Activated T-cell treated with anti-CD3 and anti-CD28 coated beads, Interleukin-2, amount 50 U/mL, for 4 hours (primary cell): ENCODE measurements around the gene WNT3. TPM values are rescaled to one million over a fixed set of nuclear protein-coding genes. Genes with fewer than 3 reads are reported as not detected.
A peak's percentile ranks its signal among the peaks of the same experiment; 100 is the strongest.
"Not testable (repeated sequence)": the region's sequence is repeated elsewhere in the genome, so short reads cannot be mapped to it uniquely, and the experiment has no call there.

Experiments used
- ATAC-seq, 2 donors: fragments of 200-7000 bp; cut with Tn5 transposase; one replicate each; pipeline ENCODE4 v1.10.0; 2021
- DNase-seq: peaks from one replicate; pipeline ENCODE4 v3.0.0-alpha.2; 2020
- H3K27me3 Mint-ChIP-seq: one replicate; pipeline ENCODE4 v1.8.0; 2021; ENCODE audit warnings: low read depth, mixed read lengths
- H3K36me3 Mint-ChIP-seq: one replicate; pipeline ENCODE4 v1.8.0; 2022; ENCODE audit warnings: mixed read lengths; ENCODE audit not compliant: insufficient read depth
- H3K4me1 Mint-ChIP-seq: one replicate; pipeline ENCODE4 v1.8.0; 2021; ENCODE audit warnings: low read depth, mixed read lengths
- H3K4me3 Mint-ChIP-seq: one replicate; pipeline ENCODE4 v1.8.0; 2021; ENCODE audit warnings: mild to moderate bottlenecking, moderate library complexity, mixed read lengths
- H3K9me3 Mint-ChIP-seq: one replicate; pipeline ENCODE4 v1.8.0; 2021; ENCODE audit warnings: mixed read lengths
- total RNA-seq, 3 donors: library from RNA; stranded (reverse); gene quantifications; one replicate each; pipeline ENCODE4 v1.2.1, GENCODE V29; 2021

Gene WNT3
- total RNA-seq, 3 donors from 2014 or later: 0.08 TPM; not detected in 2

- H3K4me1 Mint-ChIP-seq: peaks cover 16% of the 10 kb centered on the region
- peaks cover 44% of the 10 kb centered on the region for H3K27me3 Mint-ChIP-seq
- ATAC-seq (no peak), DNase-seq (no peak)
- no peaks in the 10 kb centered on the region for H3K36me3 Mint-ChIP-seq
- no peaks in the 10 kb centered on the region for H3K9me3 Mint-ChIP-seq
- H3K4me3 Mint-ChIP-seq: no peak overlapping the region
Observed at GRCh38 chr17:46773676-46774075, 44.8 kb downstream of the WNT3 start.

GRCh38 chr17:46773221-46773605, 45.3 kb downstream of the WNT3 start:
- ATAC-seq (no peak), DNase-seq (no peak)
- Mint-ChIP-seq H3K9me3 (no peaks in the 10 kb centered on the region), H3K4me1 (peaks cover 16% of the 10 kb centered on the region), H3K4me3 (peak overlapping the region; percentile 67), H3K27me3 (peaks cover 44% of the 10 kb centered on the region), H3K36me3 (no peaks in the 10 kb centered on the region)

- peaks cover 16% of the 10 kb centered on the region for H3K4me1 Mint-ChIP-seq
- peaks cover 40% of the 10 kb centered on the region for H3K27me3 Mint-ChIP-seq
- H3K4me3 Mint-ChIP-seq: peak overlapping the region; percentile 78
- no peak for ATAC-seq
- DNase-seq: no peak
- H3K36me3 Mint-ChIP-seq: no peaks in the 10 kb centered on the region
- no peaks in the 10 kb centered on the region for H3K9me3 Mint-ChIP-seq
Observed at GRCh38 chr17:46772475-46773220, 45.8 kb downstream of the WNT3 start.

DNA sequence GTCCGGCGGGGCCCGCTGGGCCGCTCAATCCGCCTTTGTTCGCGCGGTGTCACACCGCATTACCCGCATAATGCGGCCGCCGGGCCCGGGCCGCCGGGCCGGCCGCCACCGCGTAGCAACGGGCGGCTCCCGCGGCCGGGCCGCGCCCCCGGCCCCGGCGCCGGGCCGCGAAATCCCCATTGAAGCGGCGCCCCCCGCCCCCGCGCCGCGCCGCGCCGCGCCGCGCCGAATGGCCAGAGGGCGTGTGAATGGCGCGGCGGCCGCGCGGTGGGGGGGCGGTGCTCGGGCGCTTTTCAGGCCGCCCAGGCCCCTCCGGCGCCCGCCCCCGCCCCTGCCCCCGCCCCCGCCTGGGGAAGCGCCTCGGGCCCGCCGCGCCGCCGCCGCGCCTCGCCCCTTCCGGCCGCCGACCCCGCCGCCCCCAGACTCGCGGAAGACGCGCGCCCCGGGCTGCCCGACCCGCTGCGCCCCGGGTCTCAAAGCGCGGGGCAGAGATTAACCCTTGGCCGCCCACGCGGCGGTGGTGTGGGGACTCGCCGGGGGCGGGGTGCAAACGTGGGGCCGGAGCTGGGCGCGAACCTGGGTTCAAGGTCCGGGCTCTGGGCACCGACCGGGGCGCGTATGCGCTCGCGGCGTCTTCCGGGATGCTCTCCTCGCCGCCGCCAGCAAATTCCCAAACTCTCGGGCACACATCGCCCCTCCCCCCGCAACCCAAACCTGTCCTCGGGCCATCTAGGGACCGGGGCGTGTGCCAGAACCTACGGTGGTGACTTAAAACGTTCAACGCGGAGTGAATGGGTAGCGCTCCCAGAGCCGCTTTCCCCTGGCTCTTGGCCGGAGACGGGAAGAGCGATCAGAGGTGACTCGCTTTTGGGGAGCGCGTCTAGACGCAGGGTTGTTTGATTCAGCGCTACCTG, 46.7 kb downstream of the WNT3 start:
- Mint-ChIP-seq H3K36me3 (no peaks in the 10 kb centered on the region), H3K4me3 (peak overlapping the region; percentile 78), H3K9me3 (no peaks in the 10 kb centered on the region), H3K4me1 (peaks cover 16% of the 10 kb centered on the region), H3K27me3 (peaks cover 40% of the 10 kb centered on the region)
- peak; percentile 26 to 35 for ATAC-seq
- DNase-seq: no peak

- Mint-ChIP-seq H3K27me3 (peaks cover 39% of the 10 kb centered on the region), H3K36me3 (no peaks in the 10 kb centered on the region), H3K9me3 (no peaks in the 10 kb centered on the region), H3K4me1 (peaks cover 16% of the 10 kb centered on the region), H3K4me3 (peak overlapping the region; percentile 60)
- ATAC-seq (peak; percentile 64 to 69), DNase-seq (no peak)
Observed at GRCh38 chr17:46770818-46771560, 47.5 kb downstream of the WNT3 start.

DNA sequence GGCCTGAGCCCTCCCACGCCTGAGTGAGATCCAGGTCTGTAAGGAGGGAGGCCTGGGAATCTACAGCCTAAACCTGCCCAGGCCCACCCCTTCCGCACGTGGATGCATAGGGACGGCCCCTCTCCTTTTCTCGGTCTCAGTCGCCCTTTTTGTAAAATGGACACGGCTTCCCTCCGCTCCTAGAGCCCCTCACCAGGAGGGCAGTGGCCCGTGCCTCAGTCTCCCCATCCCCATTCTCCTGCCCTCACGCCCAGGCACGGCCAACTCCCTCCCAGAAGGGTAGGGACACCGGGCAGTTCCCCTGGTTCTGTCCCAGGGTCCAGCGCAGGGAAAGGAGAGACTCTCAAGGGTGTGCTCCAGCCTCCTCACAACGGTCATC, 48.1 kb downstream of the WNT3 start:
- Mint-ChIP-seq H3K9me3 (no peaks in the 10 kb centered on the region), H3K27me3 (peaks cover 40% of the 10 kb centered on the region), H3K4me3 (peak overlapping the region; percentile 60), H3K4me1 (peaks cover 16% of the 10 kb centered on the region), H3K36me3 (no peaks in the 10 kb centered on the region)
- ATAC-seq (no peak), DNase-seq (no peak)

- ATAC-seq (peak in 1 of 2 donors; percentile 7), DNase-seq (no peak)
- H3K36me3 Mint-ChIP-seq: no peaks in the 10 kb centered on the region
- peaks cover 16% of the 10 kb centered on the region for H3K4me1 Mint-ChIP-seq
- H3K27me3 Mint-ChIP-seq: peaks cover 40% of the 10 kb centered on the region
- no peaks in the 10 kb centered on the region for H3K9me3 Mint-ChIP-seq
- H3K4me3 Mint-ChIP-seq: peak overlapping the region; percentile 60
Observed at GRCh38 chr17:46769531-46770438, 48.7 kb downstream of the WNT3 start.

GRCh38 chr17:46768896-46769295, 49.6 kb downstream of the WNT3 start:
- H3K36me3 Mint-ChIP-seq, ATAC-seq, H3K4me3 Mint-ChIP-seq, H3K9me3 Mint-ChIP-seq, DNase-seq: not testable (repeated sequence)
- Mint-ChIP-seq H3K4me1 (peaks cover 16% of the 10 kb centered on the region), H3K27me3 (peaks cover 33% of the 10 kb centered on the region)

DNA sequence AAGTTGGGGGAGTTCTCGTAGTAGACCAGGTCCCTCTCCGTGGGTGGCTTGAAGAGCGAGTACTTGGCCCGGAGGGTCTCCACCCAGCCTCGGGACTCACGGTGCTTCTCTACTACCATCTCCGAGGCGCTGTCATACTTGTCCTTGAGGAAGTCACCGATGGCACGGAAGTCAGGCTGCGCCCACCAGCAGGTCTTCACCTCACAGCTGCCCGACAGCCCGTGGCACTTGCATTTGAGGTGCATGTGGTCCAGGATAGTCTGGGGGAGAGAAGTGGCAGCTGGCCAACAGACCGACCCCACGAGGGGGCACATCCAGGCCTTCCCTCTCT, 50.0 kb downstream of the WNT3 start:
- H3K4me3 Mint-ChIP-seq: no peak overlapping the region
- peaks cover 16% of the 10 kb centered on the region for H3K4me1 Mint-ChIP-seq
- no peaks in the 10 kb centered on the region for H3K9me3 Mint-ChIP-seq
- H3K36me3 Mint-ChIP-seq: no peaks in the 10 kb centered on the region
- ATAC-seq (no peak), DNase-seq (no peak)
- peaks cover 29% of the 10 kb centered on the region for H3K27me3 Mint-ChIP-seq

DNA sequence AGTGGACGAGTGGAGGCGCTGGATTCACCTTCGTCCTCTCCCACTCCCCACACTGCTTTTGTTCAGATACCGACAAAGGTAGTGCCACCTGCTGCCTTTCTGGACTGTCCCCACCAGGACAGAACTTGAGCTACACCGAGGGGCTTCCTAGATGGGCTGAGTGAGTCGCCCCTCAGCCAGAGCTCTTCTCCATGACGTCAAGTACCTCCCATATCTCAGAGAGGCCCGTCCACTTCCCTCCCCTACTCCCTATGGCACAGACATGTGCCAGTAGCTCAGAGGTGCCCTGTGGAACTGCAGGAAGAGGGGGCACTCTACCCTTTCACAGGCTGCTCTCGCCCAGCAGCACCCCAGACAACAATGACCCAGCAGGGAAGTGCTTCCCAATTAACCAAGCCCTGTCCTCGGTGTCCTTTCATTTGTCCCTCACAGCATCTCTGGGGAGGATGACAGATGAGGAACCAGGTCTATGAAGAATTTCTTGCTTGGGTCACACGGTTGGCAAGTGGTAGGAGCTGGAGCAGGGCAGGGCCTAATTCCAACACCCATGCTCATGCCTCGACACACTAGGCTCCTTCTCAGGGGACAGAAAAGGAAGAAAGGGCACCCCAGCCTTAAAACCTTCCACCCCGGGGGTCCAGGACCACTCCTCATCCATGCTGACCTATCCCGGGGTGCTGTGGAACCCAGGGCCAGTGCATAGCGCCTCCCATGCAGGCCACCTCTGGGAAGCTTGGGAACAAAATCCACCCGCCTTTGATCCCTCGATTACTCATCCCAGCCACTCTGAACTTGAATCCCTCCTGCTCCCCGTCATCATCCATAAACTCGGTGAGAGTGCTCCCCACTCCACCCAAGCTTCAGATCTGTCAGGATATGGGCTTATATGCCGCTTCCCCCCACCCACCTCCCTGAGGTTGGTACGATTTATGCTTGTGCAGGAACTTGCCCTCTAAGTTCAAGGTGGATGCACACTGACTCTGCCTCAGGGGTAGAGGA, 51.7 kb downstream of the WNT3 start:
- DNase-seq: no peak
- Mint-ChIP-seq H3K4me3 (no peak overlapping the region), H3K27me3 (peaks cover 17% of the 10 kb centered on the region), H3K4me1 (peaks cover 6% of the 10 kb centered on the region), H3K36me3 (no peaks in the 10 kb centered on the region), H3K9me3 (no peaks in the 10 kb centered on the region)
- no peak for ATAC-seq

- Mint-ChIP-seq H3K9me3 (no peaks in the 10 kb centered on the region), H3K27me3 (peaks cover 13% of the 10 kb centered on the region), H3K4me1 (peaks cover 3% of the 10 kb centered on the region), H3K36me3 (no peaks in the 10 kb centered on the region), H3K4me3 (no peak overlapping the region)
- ATAC-seq: no peak
- DNase-seq: no peak
Observed at GRCh38 chr17:46765453-46765852, 53.0 kb downstream of the WNT3 start.

DNA sequence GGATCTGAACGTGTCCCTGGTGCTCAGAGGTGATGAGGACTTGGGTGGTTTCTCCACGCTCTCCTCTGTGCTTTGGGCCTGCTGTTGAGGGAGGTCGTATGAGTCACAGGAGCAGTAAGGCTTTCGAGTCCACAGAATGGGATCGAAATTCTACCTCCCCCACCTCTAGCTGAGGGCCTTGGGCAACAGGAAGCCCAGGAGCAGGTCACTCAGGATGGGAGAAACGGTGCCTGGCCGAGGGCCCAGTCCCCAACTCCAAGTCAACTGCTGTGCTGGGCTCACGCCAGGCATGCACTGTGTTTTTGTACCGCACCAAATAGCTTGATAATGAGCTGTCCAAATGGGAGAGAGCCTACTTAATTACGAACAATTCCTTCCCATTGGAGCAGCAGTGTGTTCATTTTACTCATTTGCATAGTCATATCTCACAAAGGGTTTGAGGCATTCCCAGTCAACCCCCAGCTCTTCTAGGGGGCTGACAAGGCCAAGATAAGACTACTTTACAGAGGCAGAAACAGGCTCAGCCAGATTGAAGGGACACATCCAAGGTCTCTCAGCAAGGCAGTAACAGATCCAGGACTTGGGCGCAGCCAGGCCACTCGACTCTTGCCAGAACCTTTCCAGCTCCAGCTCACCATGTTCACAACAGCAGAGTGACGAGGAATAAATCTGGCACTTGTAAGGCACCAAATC, 53.6 kb downstream of the WNT3 start:
- DNase-seq (no peak), ATAC-seq (no peak)
- H3K4me3 Mint-ChIP-seq: no peak overlapping the region
- no peaks in the 10 kb centered on the region for H3K4me1 Mint-ChIP-seq
- peaks cover 9% of the 10 kb centered on the region for H3K27me3 Mint-ChIP-seq
- H3K9me3 Mint-ChIP-seq: no peaks in the 10 kb centered on the region
- H3K36me3 Mint-ChIP-seq: no peaks in the 10 kb centered on the region
